Muscle of arm (tissue), 12 donors: ENCODE measurements around the gene EFNA5. TPM values are rescaled to one million over a fixed set of nuclear protein-coding genes. Genes with fewer than 3 reads are reported as not detected.
A peak's percentile ranks its signal among the peaks of the same experiment; 100 is the strongest.

Experiments used
- DNase-seq: peaks from one replicate; pipeline ENCODE4 v3.0.0-alpha.2; 2013
- polyA plus RNA-seq, 12 donors: library from polyadenylated mRNA; unstranded; fragments of 120-200 nt; gene quantifications; one replicate each; pipeline ENCODE4 v1.2.1, GENCODE V29; 2013; ENCODE audit not compliant: insufficient read length in 12 of 12

The EFNA5 gene
- polyA plus RNA-seq, 12 donors: 3.5 to 34.8 (median 6.3) TPM; not detected in 1

DNA sequence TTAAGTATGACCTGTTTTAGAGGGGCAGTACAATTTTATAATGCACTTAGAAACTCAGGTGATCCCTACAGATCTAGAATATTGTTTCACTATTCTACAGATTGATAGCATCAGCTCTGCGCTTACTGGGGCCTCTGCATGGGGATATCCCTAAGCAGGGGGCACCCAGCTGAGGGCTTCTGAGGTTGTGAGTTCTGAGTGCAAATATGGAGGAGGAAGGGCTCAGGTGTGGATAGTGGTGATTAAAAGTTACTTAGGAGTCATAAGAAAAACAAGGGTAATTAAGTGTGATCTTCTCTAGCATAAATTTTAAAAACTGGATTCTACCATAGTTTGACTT, 274.4 kb downstream of the EFNA5 start:
- DNase-seq: no peak

DNA sequence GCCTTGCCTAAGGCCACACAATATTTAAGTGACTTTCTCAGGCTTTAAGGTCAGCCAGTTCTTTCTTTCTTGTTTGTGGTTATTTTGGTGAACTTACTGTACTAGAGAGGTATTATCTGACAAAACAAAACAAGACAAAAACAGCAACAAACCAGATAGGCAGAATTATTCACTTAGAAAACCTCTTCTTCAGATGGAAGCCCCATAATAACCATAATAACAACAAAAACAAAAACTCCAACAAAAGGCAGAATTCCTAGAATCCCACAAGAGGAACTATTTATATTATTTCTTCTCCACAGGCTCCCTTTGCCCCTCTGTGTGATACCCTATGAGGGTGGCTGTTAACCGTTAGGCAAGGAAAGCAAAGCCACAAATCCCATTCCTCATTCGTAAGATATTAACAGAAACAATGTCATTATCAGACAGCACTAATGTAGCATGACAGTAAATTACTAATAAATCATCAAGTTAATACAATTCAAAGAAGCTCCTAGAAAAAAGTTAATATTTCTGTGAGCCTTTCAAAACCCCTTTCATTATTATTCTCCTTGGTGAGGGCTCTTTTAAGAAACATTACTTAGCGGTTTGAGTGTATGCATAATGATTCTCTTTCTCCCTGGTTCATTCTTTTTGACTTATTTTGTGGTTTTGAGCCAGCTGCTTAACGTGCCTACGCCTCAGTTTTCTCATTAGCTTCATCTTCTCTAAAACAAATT, 274.9 kb downstream of the EFNA5 start:
- no peak for DNase-seq

DNA sequence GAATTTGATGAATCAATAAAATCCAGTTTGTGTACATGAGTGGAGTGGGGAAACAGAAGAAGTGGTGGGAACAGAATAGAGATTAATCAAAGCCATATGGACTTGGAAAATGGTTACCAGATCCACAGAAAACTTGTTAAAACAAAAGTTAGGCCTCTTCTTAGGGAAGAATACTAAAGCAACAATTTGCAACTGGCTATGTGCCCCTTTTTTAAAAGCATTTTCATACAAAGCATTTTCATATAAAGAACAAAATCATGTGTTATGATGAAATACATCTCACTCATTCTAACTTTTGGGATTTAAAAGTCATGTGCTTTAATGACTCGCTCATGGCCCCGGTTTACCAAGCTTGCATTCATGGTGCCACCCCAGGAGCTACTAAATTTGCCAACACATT, 276.9 kb downstream of the EFNA5 start:
- no peak for DNase-seq

DNA sequence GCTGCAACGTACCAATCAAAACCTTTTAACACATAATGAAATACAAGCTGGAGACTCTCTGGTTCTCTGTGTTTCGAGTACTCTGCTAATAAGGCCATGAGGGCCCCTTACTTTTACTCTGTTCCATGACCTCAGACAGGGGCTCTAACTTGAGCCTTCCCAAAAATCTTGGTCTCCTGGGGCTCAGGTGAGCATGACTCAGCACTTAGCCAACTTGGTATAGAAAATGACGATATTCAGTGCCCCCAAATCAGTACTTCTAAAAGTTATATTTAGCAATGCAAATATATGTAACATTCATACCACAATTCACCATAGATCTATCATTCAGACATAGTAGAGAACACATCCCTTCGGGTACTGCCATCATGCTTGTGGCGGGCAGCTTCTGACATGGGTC, 278.9 kb downstream of the EFNA5 start:
- DNase-seq: no peak

DNA sequence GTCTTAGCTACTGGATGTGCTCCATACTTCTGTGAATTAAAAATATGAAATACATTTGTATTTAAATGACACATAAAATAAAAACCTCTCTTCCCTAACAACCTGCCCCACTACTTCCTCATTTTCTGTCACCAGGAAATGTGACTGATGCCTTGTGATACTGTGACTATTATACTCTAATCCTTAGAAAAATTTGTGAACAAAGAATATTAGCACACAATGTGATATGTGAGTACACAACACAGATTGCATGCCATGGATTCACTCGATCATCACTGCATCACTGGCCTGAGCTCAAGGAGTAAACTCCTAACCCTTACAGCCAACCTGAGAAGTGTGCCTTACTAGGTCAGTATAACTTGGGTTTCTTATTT, 281.0 kb downstream of the EFNA5 start:
- DNase-seq: no peak

DNA sequence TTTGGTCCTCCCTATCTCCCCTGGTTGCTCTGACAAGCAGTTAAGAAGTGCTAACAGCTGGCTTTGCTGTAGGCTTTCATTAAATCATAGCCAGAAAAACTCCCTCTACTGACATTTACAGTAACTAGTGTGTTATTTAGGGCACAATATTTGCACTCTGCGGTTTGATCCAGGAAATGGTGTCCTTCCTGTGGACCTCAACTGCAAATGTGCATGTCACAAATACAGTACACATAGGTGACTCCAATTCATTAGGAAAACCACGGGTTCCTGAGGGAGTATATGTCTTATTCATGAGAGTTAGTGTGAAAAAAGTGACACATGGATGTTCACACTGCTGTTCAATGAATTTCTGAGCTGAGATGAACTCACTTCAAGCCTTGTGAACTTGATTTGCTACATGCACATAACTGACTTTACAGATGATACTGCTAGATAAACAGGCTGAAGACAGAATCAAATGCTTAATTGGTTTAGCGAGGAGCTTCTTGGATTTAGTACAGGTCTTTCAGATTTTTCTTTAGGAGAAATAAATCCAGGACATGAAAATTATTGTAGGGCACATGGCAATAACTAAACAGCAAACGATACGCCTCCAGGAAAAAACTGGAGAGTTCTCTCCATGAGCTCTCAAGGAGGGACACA, 281.5 kb downstream of the EFNA5 start:
- peak; percentile 48 for DNase-seq

DNA sequence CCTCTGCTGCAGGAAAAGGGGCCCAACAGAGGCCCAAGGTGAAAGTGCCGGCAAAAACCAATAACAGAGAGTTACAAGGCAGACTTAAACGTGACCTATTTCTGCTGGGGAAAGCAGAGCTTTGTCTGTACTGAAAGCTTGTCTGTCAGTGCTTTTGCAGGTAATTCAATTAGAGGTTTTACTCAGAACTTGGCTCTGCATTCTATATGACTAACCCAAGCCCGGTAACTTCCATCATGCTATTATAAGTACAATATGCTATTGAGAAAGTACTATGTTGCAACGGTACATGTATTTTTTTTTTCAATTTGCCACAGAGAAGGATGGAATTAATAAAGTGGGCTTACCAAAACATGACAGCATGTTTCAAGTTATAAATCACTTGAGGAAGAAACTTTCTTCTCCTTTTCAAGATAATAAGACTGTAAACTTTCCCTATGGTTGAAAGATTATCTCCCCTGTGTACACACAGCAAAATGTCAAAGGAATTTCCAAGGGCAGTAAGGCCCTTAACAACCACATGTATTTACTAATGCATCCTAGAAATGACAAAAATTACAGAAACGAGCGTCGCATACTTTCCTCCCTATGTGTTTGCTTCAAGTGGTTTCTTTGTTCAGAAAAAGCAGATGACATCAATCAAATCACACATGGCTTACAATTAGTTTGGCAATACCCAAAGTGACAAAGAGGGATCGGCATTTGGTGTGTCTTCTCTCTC, 282.4 kb downstream of the EFNA5 start:
- peak; percentile 31 for DNase-seq

DNA sequence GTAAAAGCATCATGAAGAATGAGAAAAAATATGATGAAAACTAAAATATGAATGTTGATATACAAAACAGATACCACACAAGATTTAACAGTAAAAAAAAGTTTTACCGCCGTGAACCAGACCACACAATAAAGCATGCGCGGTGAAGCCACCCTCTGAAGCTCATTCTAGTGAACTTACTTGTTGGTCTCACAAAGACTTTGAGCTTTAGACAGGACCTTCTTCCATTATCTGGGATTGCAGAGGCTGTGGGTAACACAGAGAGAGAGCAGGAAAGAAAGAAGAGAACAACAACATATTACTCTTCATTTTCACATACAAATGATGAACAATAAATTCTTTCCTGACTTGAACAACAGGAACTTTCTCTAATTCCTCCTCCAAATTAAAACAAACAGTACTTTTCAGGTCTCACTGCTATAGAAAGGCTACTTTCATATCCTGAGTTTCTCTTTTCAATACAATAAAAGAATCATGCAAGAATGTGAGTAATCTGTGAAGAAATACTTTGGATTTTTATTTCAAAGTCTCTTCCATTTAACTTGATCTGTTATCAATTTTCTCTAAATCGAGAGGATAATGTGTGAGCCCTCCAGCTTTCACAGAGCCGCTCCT, 283.1 kb downstream of the EFNA5 start:
- DNase-seq: no peak

DNA sequence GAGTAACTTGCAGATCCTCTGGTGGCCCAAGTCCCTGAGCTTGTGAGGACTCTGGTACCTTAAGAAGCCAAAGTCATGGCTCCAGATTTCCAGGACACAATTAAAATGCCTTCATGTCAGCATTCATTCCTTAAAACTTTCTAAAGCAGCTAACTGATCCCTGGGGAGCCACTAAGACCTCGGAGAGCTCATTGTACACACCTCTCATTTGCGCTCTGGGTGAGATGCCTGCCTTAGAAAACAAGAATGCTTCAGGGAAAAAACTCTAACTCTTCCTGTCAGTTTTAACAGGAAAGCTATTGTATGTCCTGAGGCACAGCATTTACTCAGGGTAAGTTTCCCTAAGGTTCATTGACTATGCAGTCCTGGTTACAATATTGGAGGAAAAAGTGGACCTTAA, 285.0 kb downstream of the EFNA5 start:
- no peak for DNase-seq

DNA sequence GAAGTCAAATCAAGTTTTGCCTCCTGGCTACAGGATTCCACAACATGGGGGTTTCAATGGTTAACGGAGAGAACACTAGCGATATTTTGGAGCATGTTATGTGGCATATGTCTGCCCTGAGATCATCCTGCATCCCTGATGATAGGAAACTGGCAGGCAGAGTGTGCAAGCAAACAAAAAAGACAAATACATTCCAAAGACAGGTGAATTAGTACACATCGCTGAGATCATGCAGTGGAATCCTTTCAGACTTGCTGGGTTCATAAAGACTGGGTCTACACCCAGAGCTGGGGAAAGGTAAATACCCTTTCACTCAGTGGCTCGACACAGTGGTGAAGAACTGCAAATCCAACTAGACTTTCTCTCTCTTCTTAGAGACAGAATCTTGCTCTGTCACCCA, 286.5 kb downstream of the EFNA5 start:
- DNase-seq: no peak

DNA sequence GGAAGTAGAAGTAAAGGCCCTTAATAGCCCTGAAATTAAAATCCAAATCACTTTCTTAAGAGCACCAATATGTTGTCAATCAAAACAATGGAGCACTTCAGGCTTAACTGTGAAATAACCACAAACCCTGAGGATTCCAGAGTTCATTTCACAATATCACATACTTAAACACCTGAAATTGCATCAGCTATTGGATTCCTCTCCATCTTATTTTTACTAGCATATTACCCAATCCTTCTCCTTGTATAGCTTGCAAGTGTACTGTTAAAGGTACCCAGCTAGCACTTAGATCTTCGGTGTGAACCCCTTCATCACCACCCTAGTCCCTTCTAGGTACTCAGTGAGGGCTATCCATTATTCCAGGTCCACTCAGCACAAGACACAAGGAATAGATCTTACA, 287.3 kb downstream of the EFNA5 start:
- DNase-seq: no peak

DNA sequence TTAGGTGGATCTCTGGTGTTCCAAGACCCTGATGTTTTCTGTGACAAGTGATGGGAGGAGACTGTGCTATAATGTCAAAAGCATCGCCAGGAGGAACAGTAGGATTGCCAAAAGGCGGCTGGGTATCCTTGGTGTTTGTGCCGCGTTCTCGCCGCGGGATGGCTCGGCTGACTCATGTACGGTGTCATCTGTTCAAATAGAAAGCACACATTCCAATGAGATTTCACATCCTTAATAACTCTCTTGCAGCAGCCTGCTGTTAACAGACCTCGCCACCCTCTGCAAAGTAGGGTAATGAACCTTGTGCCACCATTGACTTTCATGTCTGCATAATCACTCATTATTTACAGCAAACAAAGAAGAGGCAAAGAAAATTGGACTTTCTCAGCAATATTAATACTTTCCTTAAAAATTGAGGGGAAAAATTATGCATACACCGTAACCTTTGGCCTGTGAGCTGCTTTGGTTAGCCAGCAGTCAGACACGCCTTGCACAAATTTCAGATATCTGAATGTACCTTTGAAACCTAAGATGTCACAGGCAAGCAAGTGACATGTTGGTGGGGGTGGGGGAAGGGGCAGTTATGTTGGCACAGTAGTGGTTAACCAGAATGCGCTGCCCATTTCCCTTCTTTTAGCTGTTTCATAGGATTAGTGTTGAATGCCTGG, 289.4 kb downstream of the EFNA5 start:
- no peak for DNase-seq

DNA sequence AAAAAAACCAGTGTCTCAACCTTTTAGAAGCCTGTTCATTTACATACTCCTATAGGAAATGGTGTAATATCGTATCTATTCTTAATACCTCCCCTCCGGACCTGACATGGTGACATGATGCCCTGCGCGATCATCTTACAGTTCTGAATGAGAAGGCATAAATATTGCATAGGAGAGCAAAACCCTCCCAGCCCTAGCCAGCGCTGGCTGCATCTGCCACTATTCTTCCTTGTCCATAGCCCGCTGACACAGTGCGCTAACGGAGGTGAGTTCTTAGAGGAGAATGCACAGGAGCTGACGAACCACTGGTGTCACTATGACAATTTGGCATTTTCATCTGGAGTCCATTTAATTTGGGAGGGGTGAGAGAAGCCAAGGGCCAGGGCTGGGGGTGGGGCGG, 290.1 kb downstream of the EFNA5 start:
- DNase-seq: no peak

DNA sequence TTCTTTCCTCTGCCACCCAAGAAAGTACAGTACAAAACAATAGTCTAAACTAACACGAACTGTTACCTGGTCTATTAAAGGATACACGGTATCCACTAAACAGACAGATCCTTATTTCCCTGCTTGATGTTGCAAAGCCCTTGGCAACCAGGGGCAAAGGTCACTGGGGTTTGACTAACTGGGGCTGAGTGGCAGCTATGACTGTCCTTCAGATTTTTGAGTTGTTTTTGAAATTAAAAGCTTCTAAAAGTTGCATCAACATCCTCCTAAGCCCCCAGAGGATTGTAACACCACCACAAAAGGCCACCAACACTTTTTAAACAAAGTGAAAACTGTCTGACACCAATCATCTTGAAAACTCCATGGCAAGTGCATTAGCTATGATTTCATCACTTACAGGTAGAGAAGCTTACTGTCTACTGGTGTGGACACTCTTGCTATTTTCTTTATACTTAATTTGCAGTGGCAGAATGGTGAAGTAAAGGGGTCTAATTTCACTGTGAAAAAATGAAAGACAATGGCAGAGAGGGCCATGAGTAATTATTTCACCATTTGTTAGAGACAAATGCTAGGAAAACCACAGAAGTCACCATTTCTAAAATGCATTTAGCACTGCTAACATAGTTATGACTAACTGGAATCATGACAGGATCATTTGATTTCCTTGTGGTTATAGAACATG, 292.4 kb downstream of the EFNA5 start:
- DNase-seq: no peak

DNA sequence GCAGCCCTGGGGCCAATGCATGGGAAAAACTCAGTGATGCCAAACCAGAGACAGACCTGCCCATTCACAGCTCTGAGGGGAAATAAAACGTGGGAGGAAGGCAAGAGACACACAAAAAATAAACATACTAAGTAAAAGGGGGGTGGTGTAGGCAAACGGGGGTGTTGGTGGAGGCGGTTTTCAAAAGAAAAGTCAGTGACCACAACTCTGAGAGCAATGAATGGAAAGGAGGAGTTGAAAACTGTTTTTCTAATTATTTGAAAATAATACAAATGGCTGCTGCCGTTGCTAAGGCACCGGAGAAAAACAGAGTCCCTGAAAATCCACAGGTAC, 293.5 kb downstream of the EFNA5 start:
- no peak for DNase-seq

DNA sequence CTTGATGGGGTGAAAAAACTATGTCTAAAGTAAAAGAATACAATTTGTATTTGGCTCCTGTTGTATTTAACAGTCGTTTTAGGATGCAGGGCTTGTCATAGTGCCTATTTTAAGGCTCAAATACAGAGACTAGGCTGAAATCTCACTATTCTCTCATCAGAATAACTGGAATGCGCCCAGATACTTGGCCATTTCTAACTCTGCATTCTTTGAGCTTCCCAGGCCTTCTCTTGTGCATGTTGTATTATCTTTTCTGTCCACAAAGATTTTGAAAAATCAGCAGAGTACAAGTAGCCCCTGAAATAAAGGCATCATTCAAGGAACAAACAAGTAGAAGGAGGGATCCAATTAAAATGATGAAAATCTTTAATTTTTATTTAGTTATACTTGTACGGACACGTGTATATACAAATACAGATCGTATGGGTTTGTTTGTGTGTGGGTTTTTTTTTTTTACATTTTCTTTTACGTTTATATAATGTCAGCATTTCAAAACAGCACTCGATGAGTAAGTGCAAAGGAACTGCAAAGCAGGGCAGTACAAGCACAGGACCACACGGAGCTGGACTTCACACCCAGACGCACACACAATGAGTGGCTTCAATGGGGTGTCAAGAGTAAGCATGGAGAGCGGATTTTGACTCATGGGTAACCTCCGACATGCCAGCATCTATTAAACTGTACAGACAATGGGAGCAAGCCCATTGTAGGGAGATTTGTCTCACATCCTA, 294.0 kb downstream of the EFNA5 start:
- no peak for DNase-seq

DNA sequence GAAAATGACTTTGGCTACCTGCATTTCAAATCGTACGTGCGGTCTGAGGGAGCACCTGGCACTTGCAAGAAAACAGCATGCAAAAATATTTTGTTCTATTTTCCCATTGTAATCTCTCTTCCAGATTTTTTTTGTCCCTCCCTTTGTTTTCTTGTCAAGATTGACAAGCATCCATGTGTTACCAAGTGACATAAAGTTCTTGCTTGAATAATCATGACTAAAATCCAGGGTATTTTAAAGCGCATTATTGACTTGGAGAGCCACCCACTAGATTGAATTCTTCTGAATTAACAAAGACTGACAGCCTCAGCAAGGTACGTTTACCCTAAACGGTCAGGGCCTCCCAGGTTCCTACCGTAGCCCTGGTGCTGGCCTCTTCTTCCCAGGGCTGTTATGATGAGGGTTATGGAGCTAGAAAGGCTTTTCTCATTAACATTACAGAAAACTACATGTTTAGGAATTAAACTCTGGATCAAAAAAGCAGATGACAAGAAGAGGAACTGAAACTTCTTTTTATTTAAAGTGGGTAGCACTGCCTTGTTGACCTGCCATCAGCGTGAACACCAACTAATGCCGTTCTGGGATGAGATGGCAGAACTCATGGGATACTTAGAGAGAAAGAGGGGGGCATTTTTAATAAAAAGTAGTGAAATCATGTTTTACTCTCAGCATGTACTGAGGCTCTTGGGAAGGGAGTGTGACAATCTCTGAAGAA, 297.0 kb downstream of the EFNA5 start:
- DNase-seq: no peak

DNA sequence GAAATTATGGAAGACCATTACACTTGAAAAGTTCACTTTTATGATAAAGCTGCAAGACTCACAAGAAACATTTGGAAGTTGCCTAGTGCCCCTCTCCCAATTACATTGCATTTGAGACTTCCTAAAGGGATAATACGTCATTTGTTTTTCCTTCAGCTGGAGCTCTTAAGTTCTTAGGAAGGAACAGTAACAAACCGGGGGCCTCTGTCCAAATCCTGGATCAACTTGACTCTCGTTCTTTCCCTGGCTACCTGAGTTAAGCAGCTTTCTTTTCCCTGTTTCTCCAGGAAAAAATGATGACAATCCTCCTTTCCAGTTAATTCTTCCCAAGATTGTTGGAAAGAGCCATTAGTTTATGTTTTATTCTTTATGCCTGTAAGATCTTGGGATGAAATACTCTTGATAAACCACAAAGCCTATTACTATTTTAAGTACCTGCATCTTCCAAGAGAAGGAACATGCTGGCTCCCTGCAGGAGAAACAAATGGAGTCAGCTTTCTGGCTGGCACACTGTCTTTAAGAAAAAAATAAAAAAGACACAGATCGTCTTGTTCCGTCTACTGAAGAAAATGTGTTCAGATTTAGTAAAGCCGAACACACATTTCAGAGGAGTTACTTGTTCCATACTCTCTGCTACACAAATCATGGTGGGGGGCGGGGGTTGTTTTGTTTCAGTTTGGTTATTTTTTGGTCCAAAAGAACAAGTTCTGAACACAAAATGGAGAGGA, 297.9 kb downstream of the EFNA5 start:
- DNase-seq: peak; percentile 43

DNA sequence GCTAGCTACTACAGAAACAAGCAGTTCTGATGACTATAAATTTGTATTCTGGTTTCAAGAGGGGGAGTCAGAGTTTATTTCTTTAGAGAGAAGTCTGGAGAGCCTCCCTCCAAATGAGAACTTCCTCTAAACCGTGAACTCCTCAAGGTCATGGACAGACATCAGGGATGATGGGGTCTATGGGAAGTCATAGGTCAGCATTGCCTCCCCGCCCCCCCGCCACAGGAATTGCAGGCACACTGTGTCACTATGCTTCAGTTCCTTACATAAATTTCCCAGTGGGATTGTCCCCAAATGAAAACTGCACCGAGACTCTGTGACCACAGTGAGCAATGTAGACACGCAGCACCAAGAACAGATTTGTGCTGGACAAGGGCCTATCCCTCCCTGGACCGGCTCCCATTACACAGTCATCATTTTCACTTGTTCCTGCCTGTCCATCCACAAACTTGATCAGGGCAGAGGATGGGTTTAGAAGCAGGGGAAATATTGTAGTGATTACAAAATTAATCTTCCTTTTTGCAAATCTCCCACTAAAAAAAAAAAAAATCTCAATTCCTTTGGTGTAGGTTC, 300.3 kb downstream of the EFNA5 start:
- no peak for DNase-seq
